NOMO-1 treated with DMSO at 0.1 percent for 48 hours (cell line): Measurements from ENCODE around the gene TJP1.
"Not testable (repeated sequence)": the region's sequence is repeated elsewhere in the genome, so short reads cannot be mapped to it uniquely, and the experiment has no call there.

Experiments used
- DNase-seq: peaks from one replicate; lab custom pipeline; 2025; ENCODE audit not compliant: unreplicated experiment; lab: John Stamatoyannopoulos, UW

TJP1 gene

GRCh38 chr15:29708519-29708918 is 113.7 kb downstream of the TJP1 start:
- DNase-seq: no peak

- DNase-seq: no peak
Observed at GRCh38 chr15:29704950-29705597, 117.2 kb downstream of the TJP1 start.

GRCh38 chr15:29701151-29701550 is 121.1 kb downstream of the TJP1 start:
- no peak for DNase-seq

GRCh38 chr15:29700296-29700695 is 122.0 kb downstream of the TJP1 start:
- no peak for DNase-seq

- no peak for DNase-seq
Observed at GRCh38 chr15:29699791-29700190, 122.5 kb downstream of the TJP1 start.

GRCh38 chr15:29698030-29698701 is 124.1 kb downstream of the TJP1 start:
- DNase-seq: no peak

- DNase-seq: no peak
Observed at GRCh38 chr15:29696950-29697738, 125.1 kb downstream of the TJP1 start.

GRCh38 chr15:29696506-29696905 is 125.8 kb downstream of the TJP1 start:
- not testable (repeated sequence) for DNase-seq

- no peak for DNase-seq
Observed at GRCh38 chr15:29695489-29696167, 126.6 kb downstream of the TJP1 start.

GRCh38 chr15:29693225-29693624 is 129.0 kb downstream of the TJP1 start:
- no peak for DNase-seq

GRCh38 chr15:29692527-29692926 is 129.7 kb downstream of the TJP1 start:
- DNase-seq: no peak

- DNase-seq: no peak
Observed at GRCh38 chr15:29690765-29691475, 131.3 kb downstream of the TJP1 start.

- no peak for DNase-seq
Observed at GRCh38 chr15:29689287-29689986, 132.8 kb downstream of the TJP1 start.

GRCh38 chr15:29688506-29689286 is 133.6 kb downstream of the TJP1 start:
- no peak for DNase-seq

- DNase-seq: no peak
Observed at GRCh38 chr15:29687939-29688505, 134.2 kb downstream of the TJP1 start.

- no peak for DNase-seq
Observed at GRCh38 chr15:29687204-29687815, 135.0 kb downstream of the TJP1 start.

GRCh38 chr15:29686445-29687203 is 135.6 kb downstream of the TJP1 start:
- no peak for DNase-seq

- DNase-seq: no peak
Observed at GRCh38 chr15:29686079-29686425, 136.2 kb downstream of the TJP1 start.
